SK-N-DZ (cell line): Measurements from ENCODE around the gene GLIS1.

ENCODE experiments used
- DNase-seq: peaks from one replicate; pipeline ENCODE4 v3.0.0-alpha.2; 2015; ENCODE audit warnings: low spot score

GLIS1 gene

GRCh38 chr1:53693773-53694717 lies 44.9 kb downstream of the GLIS1 start:
- no peak for DNase-seq

- no peak for DNase-seq
Measured at GRCh38 chr1:53693339-53693738, 45.6 kb downstream of the GLIS1 start.

- no peak for DNase-seq
Measured at GRCh38 chr1:53691326-53691725, 47.6 kb downstream of the GLIS1 start.

- DNase-seq: no peak
Measured at GRCh38 chr1:53690411-53690810, 48.6 kb downstream of the GLIS1 start.

- no peak for DNase-seq
Measured at GRCh38 chr1:53689736-53690326, 49.1 kb downstream of the GLIS1 start.

GRCh38 chr1:53689223-53689622 lies 49.7 kb downstream of the GLIS1 start:
- no peak for DNase-seq

GRCh38 chr1:53688381-53689102 lies 50.4 kb downstream of the GLIS1 start:
- no peak for DNase-seq

GRCh38 chr1:53687901-53688300 lies 51.1 kb downstream of the GLIS1 start:
- no peak for DNase-seq

- DNase-seq: no peak
Measured at GRCh38 chr1:53687426-53687825, 51.5 kb downstream of the GLIS1 start.

GRCh38 chr1:53686965-53687267 lies 52.0 kb downstream of the GLIS1 start:
- DNase-seq: no peak

- DNase-seq: no peak
Measured at GRCh38 chr1:53686091-53686964, 52.6 kb downstream of the GLIS1 start.

GRCh38 chr1:53685272-53686051 lies 53.5 kb downstream of the GLIS1 start:
- DNase-seq: no peak

- DNase-seq: no peak
Measured at GRCh38 chr1:53684741-53685140, 54.2 kb downstream of the GLIS1 start.

- no peak for DNase-seq
Measured at GRCh38 chr1:53683986-53684740, 54.8 kb downstream of the GLIS1 start.

GRCh38 chr1:53682881-53683280 lies 56.1 kb downstream of the GLIS1 start:
- no peak for DNase-seq

GRCh38 chr1:53681977-53682685 lies 56.8 kb downstream of the GLIS1 start:
- DNase-seq: peak; percentile 58

GRCh38 chr1:53681351-53681976 lies 57.5 kb downstream of the GLIS1 start:
- DNase-seq: no peak

- DNase-seq: no peak
Measured at GRCh38 chr1:53680868-53681267, 58.1 kb downstream of the GLIS1 start.
